K562 (cell line): ENCODE results near the gene H2BK1. TPM values are rescaled to one million over a fixed set of nuclear protein-coding genes. Genes with fewer than 3 reads are reported as not detected.

ENCODE experiments used
- EWSR1 ChIP-seq: fragments of 450-650 bp; IDR thresholded peaks from 2 replicates; pipeline ENCODE4 v1.6.1; 2018; ENCODE audit warnings: borderline replicate concordance, mild to moderate bottlenecking, low read depth, moderate library complexity; ENCODE audit not compliant: partially characterized antibody
- MXI1 ChIP-seq: IDR thresholded peaks from 2 replicates; pipeline ENCODE4 v1.6.1; 2011; ENCODE audit warnings: low read depth, mild to moderate bottlenecking, improper control_type of control experiment, low read length
- POLR2AphosphoS5 ChIP-seq: IDR thresholded peaks from 2 replicates; pipeline ENCODE4 v1.6.1; 2011; ENCODE audit warnings: mild to moderate bottlenecking, low read depth, low read length, moderate library complexity; ENCODE audit not compliant: control insufficient read depth, insufficient read depth
- POLR2G ChIP-seq: fragments of 200-400 bp; formaldehyde crosslinking; IDR thresholded peaks from 2 replicates; pipeline ENCODE4 v1.6.1; 2017; ENCODE audit warnings: low read depth, mild to moderate bottlenecking, antibody characterized with exemption, low read length, moderate library complexity
- SMAD2 ChIP-seq: fragments of 150-350 bp; IDR thresholded peaks from 2 replicates; pipeline ENCODE4 v1.6.1; 2014; ENCODE audit warnings: low read depth, mild to moderate bottlenecking, low read length
- ZNF551 ChIP-seq: fragments of 250-450 bp; sonication (Bioruptor Pico); IDR thresholded peaks from 2 replicates; pipeline ENCODE4 v1.5.0; 2021; ENCODE audit warnings: mild to moderate bottlenecking, moderate library complexity
- polyA plus RNA-seq, 8 experiments: library from polyadenylated mRNA; depleted of rRNA in 4 of 8; stranded (reverse) in 5 of 8; unstranded in 3 of 8; fragments of >200 nt; fragmentation: Nextera tagmentation in 2 of 8; fragmentation: Illumina TruSeq in 1 of 8; extraction: Ambion mirVana in 2 of 8; extraction: Trizol in 1 of 8; gene quantifications; 2 replicates each; pipeline versions ENCODE4 v1.2.1 to v1.2.3, GENCODE V29; 2011 to 2014; ENCODE audit warnings: inconsistent platforms in 1 of 8, missing spikeins in 1 of 8
- total RNA-seq, 7 experiments: library from RNA; depleted of rRNA in 6 of 7; stranded (reverse); fragments of >200 nt in 6 of 7; fragmentation: Illumina TruSeq in 2 of 7; extraction: Trizol in 2 of 7; gene quantifications; 2 replicates each; pipeline versions ENCODE4 v1.2.1 to v1.2.3, GENCODE V29; 2011 to 2021; ENCODE audit warnings: low replicate concordance in 1 of 7
- TF ChIP-seq, protein P1 (sequence below), 2 experiments: fragments of 450-650 bp; IDR thresholded peaks; 2 replicates each; pipeline ENCODE4 v1.6.1; 2016; ENCODE audit warnings: mild to moderate bottlenecking in 2 of 2, borderline replicate concordance in 1 of 2, low read depth in 1 of 2, moderate library complexity in 1 of 2
- TF ChIP-seq, protein P2 (sequence below), 2 experiments: fragments of 450-650 bp; conservative IDR thresholded peaks; 2 replicates each; pipeline ENCODE4 v1.6.1; 2017; ENCODE audit warnings: mild to moderate bottlenecking in 2 of 2, moderate library complexity in 2 of 2
- TF ChIP-seq, protein P3 (sequence below): sonication (generic); formaldehyde crosslinking; IDR thresholded peaks from 2 replicates; pipeline ENCODE4 v1.8.0; 2022; ENCODE audit warnings: mild to moderate bottlenecking, missing genetic modification reagents
- TF ChIP-seq, protein P4 (sequence below): fragments of 250-450 bp; sonication (Bioruptor Pico); IDR thresholded peaks from 2 replicates; pipeline ENCODE4 v1.4.0; 2020; ENCODE audit warnings: mild to moderate bottlenecking, moderate library complexity

The H2BK1 gene
- total and polyA plus RNA-seq, 9 of the 15 experiments (the other 6 are each of a cell fraction or from before 2014, with no cell fraction given): not detected

DNA sequence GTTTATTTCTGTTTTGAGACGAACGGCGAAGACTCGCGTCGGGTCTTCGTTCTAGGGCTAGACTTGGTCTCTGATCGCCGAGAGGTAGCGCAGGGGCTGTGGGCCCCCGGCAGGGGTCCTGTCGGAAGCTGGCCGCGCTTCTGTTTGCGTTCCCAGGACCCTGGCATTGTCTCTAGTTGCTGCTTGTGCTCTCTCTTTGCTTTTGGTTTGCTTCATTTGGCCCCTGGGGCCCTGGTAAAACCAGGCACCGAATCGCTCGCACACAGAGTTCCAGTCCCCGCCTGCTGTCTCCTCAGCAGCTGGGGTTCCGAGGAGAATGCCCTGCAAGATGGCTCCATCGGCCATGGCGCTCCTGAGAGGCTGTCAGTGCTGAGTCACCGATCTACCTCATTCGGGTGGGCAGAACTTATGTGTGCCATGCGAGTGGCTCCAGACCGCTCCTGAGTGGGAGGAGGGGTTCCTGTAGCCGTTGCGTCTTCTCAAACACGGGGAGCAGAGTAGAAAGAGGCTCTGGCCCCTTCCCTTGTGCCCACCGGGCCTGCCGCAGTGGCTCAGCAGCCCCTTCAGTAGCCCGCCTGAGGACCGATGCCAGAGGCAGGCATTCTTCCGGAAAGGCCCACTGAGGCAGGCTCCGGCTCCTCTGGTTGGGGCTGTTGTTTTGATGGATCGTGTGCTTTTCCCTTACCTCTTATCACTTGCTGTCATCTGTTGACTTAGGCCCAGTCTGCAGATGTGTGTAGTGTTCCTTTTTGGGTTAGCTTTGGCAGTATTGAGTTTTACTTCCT lies 22.8 kb upstream of the H2BK1 start (continued):
- TF ChIP-seq, protein P1, sequence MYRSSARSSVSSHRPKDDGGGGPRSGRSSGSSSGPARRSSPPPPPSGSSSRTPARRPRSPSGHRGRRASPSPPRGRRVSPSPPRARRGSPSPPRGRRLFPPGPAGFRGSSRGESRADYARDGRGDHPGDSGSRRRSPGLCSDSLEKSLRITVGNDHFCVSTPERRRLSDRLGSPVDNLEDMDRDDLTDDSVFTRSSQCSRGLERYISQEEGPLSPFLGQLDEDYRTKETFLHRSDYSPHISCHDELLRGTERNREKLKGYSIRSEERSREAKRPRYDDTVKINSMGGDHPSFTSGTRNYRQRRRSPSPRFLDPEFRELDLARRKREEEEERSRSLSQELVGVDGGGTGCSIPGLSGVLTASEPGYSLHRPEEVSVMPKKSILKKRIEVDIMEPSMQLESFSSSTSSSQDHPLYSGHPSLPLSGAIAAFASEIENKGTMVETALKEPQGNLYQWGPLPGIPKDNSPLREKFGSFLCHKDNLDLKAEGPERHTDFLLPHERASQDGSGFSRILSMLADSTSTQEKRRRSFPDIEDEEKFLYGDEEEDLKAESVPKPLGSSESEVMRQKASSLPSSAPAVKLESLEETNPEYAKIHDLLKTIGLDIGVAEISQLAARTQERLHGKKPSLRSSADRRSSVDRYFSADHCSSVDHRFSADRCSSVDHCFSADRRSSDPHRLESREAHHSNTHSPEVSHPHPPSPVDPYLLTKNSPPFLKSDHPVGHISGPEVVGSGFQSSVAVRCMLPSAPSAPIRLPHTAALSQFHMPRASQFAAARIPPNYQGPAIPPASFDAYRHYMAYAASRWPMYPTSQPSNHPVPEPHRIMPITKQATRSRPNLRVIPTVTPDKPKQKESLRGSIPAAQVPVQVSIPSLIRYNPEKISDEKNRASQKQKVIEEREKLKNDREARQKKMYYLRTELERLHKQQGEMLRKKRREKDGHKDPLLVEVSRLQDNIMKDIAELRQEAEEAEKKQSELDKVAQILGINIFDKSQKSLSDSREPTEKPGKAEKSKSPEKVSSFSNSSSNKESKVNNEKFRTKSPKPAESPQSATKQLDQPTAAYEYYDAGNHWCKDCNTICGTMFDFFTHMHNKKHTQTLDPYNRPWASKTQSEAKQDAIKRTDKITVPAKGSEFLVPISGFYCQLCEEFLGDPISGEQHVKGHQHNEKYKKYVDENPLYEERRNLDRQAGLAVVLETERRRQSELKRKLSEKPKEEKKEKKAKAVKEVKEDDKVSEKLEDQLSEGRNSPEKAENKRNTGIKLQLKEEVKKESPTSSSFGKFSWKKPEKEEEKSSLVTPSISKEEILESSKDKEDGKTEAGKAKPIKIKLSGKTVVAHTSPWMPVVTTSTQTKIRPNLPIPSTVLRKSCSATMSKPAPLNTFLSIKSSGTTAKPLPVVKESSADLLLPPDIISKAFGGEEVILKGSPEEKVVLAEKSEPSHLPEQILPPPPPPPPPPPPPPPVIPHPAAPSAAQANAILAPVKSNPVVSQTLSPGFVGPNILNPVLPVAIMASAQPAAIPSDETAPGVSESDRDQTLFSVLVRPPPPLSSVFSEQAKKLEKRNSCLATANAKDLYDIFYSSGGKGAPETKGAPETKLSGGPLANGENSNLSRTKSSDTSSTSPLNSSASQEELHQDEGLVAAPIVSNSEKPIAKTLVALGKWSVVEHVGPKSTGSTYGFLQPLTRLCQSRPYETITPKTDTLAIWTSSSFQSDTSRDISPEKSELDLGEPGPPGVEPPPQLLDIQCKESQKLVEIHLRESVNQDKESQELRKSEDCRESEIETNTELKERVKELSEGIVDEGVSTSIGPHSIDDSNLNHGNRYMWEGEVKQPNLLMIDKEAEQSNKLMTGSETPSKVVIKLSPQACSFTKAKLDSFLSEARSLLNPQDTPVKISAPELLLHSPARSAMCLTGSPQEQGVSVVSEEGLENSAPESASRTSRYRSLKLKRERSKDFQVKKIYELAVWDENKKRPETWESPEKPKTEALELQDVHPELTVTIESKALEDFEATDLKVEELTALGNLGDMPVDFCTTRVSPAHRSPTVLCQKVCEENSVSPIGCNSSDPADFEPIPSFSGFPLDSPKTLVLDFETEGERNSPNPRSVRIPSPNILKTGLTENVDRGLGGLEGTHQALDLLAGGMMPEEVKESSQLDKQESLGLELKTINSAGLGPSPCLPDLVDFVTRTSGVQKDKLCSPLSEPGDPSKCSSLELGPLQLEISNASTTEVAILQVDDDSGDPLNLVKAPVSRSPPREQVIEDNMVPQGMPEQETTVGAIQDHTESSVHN (IDR thresholded peaks at IDR 0.05; ENCODE audit: borderline replicate concordance in 1 of 2, low read depth in 1 of 2): no peak
- TF ChIP-seq, protein P2, sequence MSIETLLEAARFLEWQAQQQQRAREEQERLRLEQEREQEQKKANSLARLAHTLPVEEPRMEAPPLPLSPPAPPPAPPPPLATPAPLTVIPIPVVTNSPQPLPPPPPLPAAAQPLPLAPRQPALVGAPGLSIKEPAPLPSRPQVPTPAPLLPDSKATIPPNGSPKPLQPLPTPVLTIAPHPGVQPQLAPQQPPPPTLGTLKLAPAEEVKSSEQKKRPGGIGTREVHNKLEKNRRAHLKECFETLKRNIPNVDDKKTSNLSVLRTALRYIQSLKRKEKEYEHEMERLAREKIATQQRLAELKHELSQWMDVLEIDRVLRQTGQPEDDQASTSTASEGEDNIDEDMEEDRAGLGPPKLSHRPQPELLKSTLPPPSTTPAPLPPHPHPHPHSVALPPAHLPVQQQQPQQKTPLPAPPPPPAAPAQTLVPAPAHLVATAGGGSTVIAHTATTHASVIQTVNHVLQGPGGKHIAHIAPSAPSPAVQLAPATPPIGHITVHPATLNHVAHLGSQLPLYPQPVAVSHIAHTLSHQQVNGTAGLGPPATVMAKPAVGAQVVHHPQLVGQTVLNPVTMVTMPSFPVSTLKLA (conservative IDR thresholded peaks at IDR 0.05): peak; percentile 58 to 62
- no peak for TF ChIP-seq EWSR1
- TF ChIP-seq POLR2AphosphoS5: peak; percentile 29; the same call in 1 of the 2 replicates
- no peak for TF ChIP-seq POLR2G
- TF ChIP-seq, protein P3, sequence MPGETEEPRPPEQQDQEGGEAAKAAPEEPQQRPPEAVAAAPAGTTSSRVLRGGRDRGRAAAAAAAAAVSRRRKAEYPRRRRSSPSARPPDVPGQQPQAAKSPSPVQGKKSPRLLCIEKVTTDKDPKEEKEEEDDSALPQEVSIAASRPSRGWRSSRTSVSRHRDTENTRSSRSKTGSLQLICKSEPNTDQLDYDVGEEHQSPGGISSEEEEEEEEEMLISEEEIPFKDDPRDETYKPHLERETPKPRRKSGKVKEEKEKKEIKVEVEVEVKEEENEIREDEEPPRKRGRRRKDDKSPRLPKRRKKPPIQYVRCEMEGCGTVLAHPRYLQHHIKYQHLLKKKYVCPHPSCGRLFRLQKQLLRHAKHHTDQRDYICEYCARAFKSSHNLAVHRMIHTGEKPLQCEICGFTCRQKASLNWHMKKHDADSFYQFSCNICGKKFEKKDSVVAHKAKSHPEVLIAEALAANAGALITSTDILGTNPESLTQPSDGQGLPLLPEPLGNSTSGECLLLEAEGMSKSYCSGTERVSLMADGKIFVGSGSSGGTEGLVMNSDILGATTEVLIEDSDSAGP (CRISPR knock-in tag): no peak
- no peak for TF ChIP-seq MXI1
- no peak for TF ChIP-seq SMAD2
- TF ChIP-seq, protein P4, sequence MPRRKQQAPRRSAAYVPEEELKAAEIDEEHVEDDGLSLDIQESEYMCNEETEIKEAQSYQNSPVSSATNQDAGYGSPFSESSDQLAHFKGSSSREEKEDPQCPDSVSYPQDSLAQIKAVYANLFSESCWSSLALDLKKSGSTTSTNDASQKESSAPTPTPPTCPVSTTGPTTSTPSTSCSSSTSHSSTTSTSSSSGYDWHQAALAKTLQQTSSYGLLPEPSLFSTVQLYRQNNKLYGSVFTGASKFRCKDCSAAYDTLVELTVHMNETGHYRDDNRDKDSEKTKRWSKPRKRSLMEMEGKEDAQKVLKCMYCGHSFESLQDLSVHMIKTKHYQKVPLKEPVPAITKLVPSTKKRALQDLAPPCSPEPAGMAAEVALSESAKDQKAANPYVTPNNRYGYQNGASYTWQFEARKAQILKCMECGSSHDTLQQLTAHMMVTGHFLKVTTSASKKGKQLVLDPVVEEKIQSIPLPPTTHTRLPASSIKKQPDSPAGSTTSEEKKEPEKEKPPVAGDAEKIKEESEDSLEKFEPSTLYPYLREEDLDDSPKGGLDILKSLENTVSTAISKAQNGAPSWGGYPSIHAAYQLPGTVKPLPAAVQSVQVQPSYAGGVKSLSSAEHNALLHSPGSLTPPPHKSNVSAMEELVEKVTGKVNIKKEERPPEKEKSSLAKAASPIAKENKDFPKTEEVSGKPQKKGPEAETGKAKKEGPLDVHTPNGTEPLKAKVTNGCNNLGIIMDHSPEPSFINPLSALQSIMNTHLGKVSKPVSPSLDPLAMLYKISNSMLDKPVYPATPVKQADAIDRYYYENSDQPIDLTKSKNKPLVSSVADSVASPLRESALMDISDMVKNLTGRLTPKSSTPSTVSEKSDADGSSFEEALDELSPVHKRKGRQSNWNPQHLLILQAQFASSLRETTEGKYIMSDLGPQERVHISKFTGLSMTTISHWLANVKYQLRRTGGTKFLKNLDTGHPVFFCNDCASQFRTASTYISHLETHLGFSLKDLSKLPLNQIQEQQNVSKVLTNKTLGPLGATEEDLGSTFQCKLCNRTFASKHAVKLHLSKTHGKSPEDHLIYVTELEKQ (CRISPR knock-in tag): no peak
- no peak for TF ChIP-seq ZNF551 (CRISPR knock-in tag)
